Activated T-cell treated with anti-CD3 and anti-CD28 coated beads for 24 hours (primary cell): ENCODE data around the gene MAPKAPK3.

ENCODE experiments used
- DNase-seq: peaks from one replicate; pipeline ENCODE4 v3.0.0-alpha.2; 2020; ENCODE audit warnings: low read depth

Gene MAPKAPK3

GRCh38 chr3:50617096-50617791 is at the start of gene MAPKAPK3:
TSS of gene MAPKAPK3 (plus strand) at chr3:50617151. CDS start at chr3:50617566, 415 bp downstream.
- DNase-seq, result no peak

GRCh38 chr3:50567386-50568167 is 49.4 kb upstream of the MAPKAPK3 start, which contains the start of gene C3orf18:
TSS of gene C3orf18 (minus strand) at chr3:50567747. CDS start at chr3:50565699, 2,048 bp downstream.
- peak; percentile 94 for DNase-seq

GRCh38 chr3:50568947-50569749 is 47.8 kb upstream of the MAPKAPK3 start, which contains the start of gene HEMK1:
TSS of gene HEMK1 (plus strand) at chr3:50569522. CDS start at chr3:50571105, 1,583 bp downstream.
- DNase-seq, result peak; percentile 94

- no peak for DNase-seq
Observed at GRCh38 chr3:50570508-50571279, 46.3 kb upstream of the MAPKAPK3 start.

GRCh38 chr3:50571486-50571885 is 45.5 kb upstream of the MAPKAPK3 start:
- no peak for DNase-seq

- DNase-seq, result peak; percentile 78
Observed at GRCh38 chr3:50572158-50572557, 44.8 kb upstream of the MAPKAPK3 start.

- DNase-seq, result peak; percentile 36
Observed at GRCh38 chr3:50572801-50573371, 44.1 kb upstream of the MAPKAPK3 start.

GRCh38 chr3:50573566-50574443 is 43.1 kb upstream of the MAPKAPK3 start:
- DNase-seq, result peak; percentile 66

- no peak for DNase-seq
Observed at GRCh38 chr3:50574444-50574831, 42.5 kb upstream of the MAPKAPK3 start.

- DNase-seq, result no peak
Observed at GRCh38 chr3:50575372-50575771, 41.6 kb upstream of the MAPKAPK3 start.

GRCh38 chr3:50577348-50577747 is 39.6 kb upstream of the MAPKAPK3 start:
- DNase-seq, result no peak

GRCh38 chr3:50580683-50581458 is 36.1 kb upstream of the MAPKAPK3 start:
- no peak for DNase-seq

- no peak for DNase-seq
Observed at GRCh38 chr3:50581459-50581842, 35.5 kb upstream of the MAPKAPK3 start.

GRCh38 chr3:50582083-50582482 is 34.9 kb upstream of the MAPKAPK3 start:
- no peak for DNase-seq

GRCh38 chr3:50583897-50584296 is 33.1 kb upstream of the MAPKAPK3 start:
- DNase-seq, result no peak

- no peak for DNase-seq
Observed at GRCh38 chr3:50584391-50584790, 32.6 kb upstream of the MAPKAPK3 start.

GRCh38 chr3:50585919-50586762 is 30.8 kb upstream of the MAPKAPK3 start:
- no peak for DNase-seq

GRCh38 chr3:50586763-50587070 is 30.2 kb upstream of the MAPKAPK3 start:
- no peak for DNase-seq

- DNase-seq, result no peak
Observed at GRCh38 chr3:50587373-50587772, 29.6 kb upstream of the MAPKAPK3 start.
